Natural killer cell (primary cell): ENCODE results near the gene SH3BP1. TPM values are rescaled to one million over a fixed set of nuclear protein-coding genes. Genes with fewer than 3 reads are reported as not detected.
"Not testable (repeated sequence)": the region's sequence is repeated elsewhere in the genome, so short reads cannot be mapped to it uniquely, and the experiment has no call there.

Experiments
- ATAC-seq, 3 donors: fragments of 150-1000 bp in 2 of 3; fragments of 200-7000 bp in 1 of 3; cut with Tn5 transposase; 1 replicate in 1 of 3; 2 replicates in 2 of 3; pipeline ENCODE4 v1.10.0; 2021; ENCODE audit warnings: mild to moderate bottlenecking in 2 of 3, moderate library complexity in 2 of 3
- DNase-seq, 2 donors: peaks; one replicate each; pipeline versions ENCODE4 v3.0.0 to v3.0.0-alpha.2; 2013 to 2021; ENCODE audit warnings: mixed read lengths in 1 of 2
- H3K27ac ChIP-seq: one replicate; pipeline ENCODE4 v1.5.1; 2013; ENCODE audit warnings: mild to moderate bottlenecking, low read length
- H3K27me3 ChIP-seq: one replicate; pipeline ENCODE4 v1.6.1; 2013; ENCODE audit warnings: low read length; ENCODE audit not compliant: control insufficient read depth, insufficient read depth
- H3K36me3 ChIP-seq: one replicate; pipeline ENCODE4 v1.6.1; 2013; ENCODE audit warnings: low read length; ENCODE audit not compliant: control insufficient read depth, insufficient read depth
- H3K4me1 ChIP-seq: one replicate; pipeline ENCODE4 v1.6.1; 2013; ENCODE audit warnings: low read length; ENCODE audit not compliant: control insufficient read depth, insufficient read depth
- H3K4me3 ChIP-seq: one replicate; pipeline ENCODE4 v1.5.1; 2013; ENCODE audit warnings: low read length
- H3K9me3 ChIP-seq: one replicate; pipeline ENCODE4 v1.6.1; 2013; ENCODE audit warnings: low read length; ENCODE audit not compliant: control insufficient read depth, insufficient read depth
- H3K27ac Mint-ChIP-seq, 2 donors: one replicate each; pipeline ENCODE4 v1.8.0; 2022; ENCODE audit warnings: mild to moderate bottlenecking in 2 of 2, mixed read lengths in 2 of 2, moderate library complexity in 1 of 2
- H3K27me3 Mint-ChIP-seq, 2 donors: one replicate each; pipeline ENCODE4 v1.8.0; 2022; ENCODE audit warnings: low read depth in 2 of 2, mixed read lengths in 2 of 2
- H3K36me3 Mint-ChIP-seq: one replicate; pipeline ENCODE4 v1.8.0; 2022; ENCODE audit warnings: mixed read lengths
- H3K4me1 Mint-ChIP-seq, 2 donors: one replicate each; pipeline ENCODE4 v1.8.0; 2022; ENCODE audit warnings: mixed read lengths in 2 of 2
- H3K4me3 Mint-ChIP-seq: one replicate; pipeline ENCODE4 v1.8.0; 2022; ENCODE audit warnings: mild to moderate bottlenecking, moderate library complexity, mixed read lengths
- H3K9me3 Mint-ChIP-seq, 2 donors: one replicate each; pipeline ENCODE4 v1.8.0; 2022; ENCODE audit warnings: mixed read lengths in 2 of 2
- CTCF ChIP-seq: fragments of 200-600 bp; IDR thresholded peaks from one replicate; pipeline ENCODE4 v1.8.0; 2022; ENCODE audit warnings: antibody characterized with exemption
- WGBS: methylation state at CpG from one replicate; pipeline ENCODE4 v1.1.7; 2013; ENCODE audit warnings: missing lambda C conversion rate; ENCODE audit not compliant: insufficient coverage; 5-methylcytosine and 5-hydroxymethylcytosine counted together
- intact Hi-C: fragments of 100-400 bp; cut with micrococcal nuclease; formaldehyde crosslinking; loops from one replicate; pipeline ENCODE4 v1.14.2; 2022
- total RNA-seq, 4 donors: library from RNA; stranded (reverse); fragments of 120-200 nt in 1 of 4; gene quantifications; one replicate each; pipeline versions ENCODE4 v1.2.3 to v1.2.4, GENCODE V29; 2013 to 2022

The SH3BP1 gene
- 100 to 1,000 TPM; 163 to 189 (median 163) TPM for total RNA-seq
- total RNA-seq (2013): 80.3 TPM

DNA sequence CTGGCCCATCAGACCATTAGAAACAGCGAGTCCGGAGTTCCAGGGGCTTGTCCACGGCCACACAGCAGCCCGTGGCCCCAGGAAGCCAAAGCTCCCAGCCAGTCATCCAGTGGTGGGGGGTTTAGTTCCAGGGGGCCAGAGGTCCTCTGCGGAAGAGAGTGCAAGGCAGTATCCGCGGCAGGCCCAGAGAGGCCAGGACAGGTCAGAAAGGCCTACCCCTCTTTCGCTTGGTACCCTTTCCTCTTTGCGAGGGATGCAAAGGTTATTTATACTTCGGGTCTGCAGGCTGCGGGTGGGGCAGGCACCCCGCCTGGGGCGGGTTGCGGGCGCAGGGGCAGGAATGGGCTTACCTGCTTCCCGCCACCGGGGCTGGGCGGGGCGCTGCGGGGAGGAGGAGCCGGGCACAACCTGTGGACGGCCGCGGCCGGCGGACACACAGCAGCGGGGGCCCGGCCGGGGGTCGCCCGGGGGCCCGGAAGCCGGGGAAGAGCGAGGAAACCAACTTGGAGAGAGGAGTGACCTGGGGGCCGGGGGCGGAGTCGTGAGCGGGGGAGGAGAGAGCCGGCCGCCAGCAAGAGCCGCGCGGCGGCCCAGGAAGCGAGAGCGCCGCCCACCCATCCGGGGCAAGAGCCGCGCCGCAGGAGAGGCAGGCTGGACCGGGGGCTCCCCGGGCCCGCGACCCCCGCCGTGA lies at the start of gene SH3BP1:
SH3BP1 (plus strand) TSS at position 600 of the 691 bp plus-strand sequence. CDS start 119 bp downstream, outside the sequence.
- H3K27ac Mint-ChIP-seq: peak within 1 kb of the TSS; percentile 93 to 99
- ATAC-seq: peak; percentile 64 to 72 (median 66)
- peak within 1 kb of the TSS; percentile 83 for H3K4me3 ChIP-seq
- H3K4me3 Mint-ChIP-seq: peak within 1 kb of the TSS; percentile 98
- H3K27ac ChIP-seq: peak within 1 kb of the TSS; percentile 83
- no peak for TF ChIP-seq CTCF
- no peaks in the 10 kb centered on the region for H3K9me3 ChIP-seq
- H3K4me1 ChIP-seq: peaks cover 87% of the 10 kb centered on the region
- peak; percentile 66 to 70 for DNase-seq
- peaks cover 31% of the 10 kb centered on the region for H3K36me3 ChIP-seq
- H3K9me3 Mint-ChIP-seq: no peaks in the 10 kb centered on the region
- no peaks in the 10 kb centered on the region for H3K27me3 ChIP-seq
- H3K4me1 Mint-ChIP-seq: peaks cover 50 to 81% of the 10 kb centered on the region in 2 donors
- intact Hi-C loops: loop anchor here (2.0 to 10.0 kb wide), 3 partner anchors 16 to 206 kb away; partner anchors contain the start of genes ANKRD54, EIF3L and NOL12
- WGBS: 3% methylated on average over 57 of the region's 57 CpGs
- H3K27me3 Mint-ChIP-seq: no peaks in the 10 kb centered on the region
- H3K36me3 Mint-ChIP-seq: no peaks in the 10 kb centered on the region

DNA sequence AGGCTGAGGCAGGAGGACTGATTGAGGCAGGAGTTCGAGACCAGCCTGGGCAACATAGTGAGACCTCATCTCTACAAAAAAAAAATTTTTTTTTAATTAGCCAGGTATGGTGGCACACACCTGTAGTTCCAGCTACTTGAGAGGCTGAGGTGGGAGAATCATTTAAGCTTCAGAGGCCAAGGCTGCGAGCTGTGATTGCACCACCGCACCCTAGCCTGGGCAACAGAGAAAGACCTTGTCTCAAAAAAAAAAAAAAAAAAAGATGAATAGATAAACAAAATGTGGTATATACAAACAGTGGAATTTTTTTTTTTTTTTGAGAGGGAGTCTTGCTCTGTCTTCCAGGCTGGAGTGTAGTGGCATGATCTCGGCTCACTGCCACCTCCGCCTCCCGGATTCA lies 48.4 kb upstream of the SH3BP1 start:
- H3K27me3 ChIP-seq, H3K4me3 Mint-ChIP-seq, ATAC-seq, H3K27ac Mint-ChIP-seq, H3K9me3 ChIP-seq, DNase-seq, H3K36me3 Mint-ChIP-seq, intact Hi-C loops, H3K9me3 Mint-ChIP-seq, H3K36me3 ChIP-seq, H3K27me3 Mint-ChIP-seq, H3K27ac ChIP-seq, H3K4me3 ChIP-seq: not testable (repeated sequence)
- WGBS: 94% methylated on average over 3 of the region's 6 CpGs
- H3K4me1 Mint-ChIP-seq: peaks cover 11 to 12% of the 10 kb centered on the region in 2 donors
- peaks cover 11% of the 10 kb centered on the region for H3K4me1 ChIP-seq

DNA sequence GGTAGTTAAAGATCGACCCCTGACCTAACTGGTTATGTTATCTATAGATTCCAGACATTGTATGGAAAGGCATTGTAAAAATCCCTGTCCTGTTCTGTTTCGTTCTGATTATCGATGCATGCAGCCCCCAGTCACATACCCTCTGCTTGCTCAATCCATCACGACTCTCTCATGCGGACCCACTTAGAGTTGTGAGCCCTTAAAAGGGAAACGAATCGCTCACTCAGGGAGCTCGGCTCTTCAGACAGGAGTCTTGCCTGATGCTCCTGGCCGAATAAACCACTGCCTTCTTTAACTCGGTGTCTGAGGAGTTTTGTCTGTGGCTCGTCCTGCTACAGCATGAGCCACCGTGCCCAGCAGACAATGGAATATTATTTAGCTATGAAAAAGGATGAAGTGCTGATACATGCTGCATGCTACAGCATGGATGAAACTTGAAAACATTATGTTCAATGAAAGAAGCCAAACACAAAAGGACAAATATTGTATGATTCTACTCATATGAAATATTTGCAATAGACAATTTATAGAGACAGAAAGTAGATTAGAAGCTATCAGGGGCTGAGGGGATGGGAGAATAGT lies 47.6 kb upstream of the SH3BP1 start:
- Histone ChIP-seq H3K27ac (peak overlapping the region; percentile 12), H3K36me3 (no peaks in the 10 kb centered on the region), H3K27me3 (no peaks in the 10 kb centered on the region), H3K4me3 (peak overlapping the region; percentile 7), H3K9me3 (no peaks in the 10 kb centered on the region), H3K4me1 (peaks cover 11% of the 10 kb centered on the region)
- Mint-ChIP-seq H3K9me3 (no peaks in the 10 kb centered on the region), H3K4me1 (peaks cover 11 to 12% of the 10 kb centered on the region in 2 donors), H3K4me3 (peak overlapping the region; percentile 85), H3K36me3 (no peaks in the 10 kb centered on the region), H3K27me3 (peaks cover 0 to 3% of the 10 kb centered on the region in 2 donors), H3K27ac (peak overlapping the region; percentile 61 to 70)
- intact Hi-C loops: loop anchor here (1.0 kb wide), 2 partner anchors 16 to 53 kb away; partner anchors contain the start of gene GGA1
- TF ChIP-seq CTCF: no peak
- no peak for DNase-seq
- no peak for ATAC-seq
- WGBS: 88% methylated on average over 11 of the region's 12 CpGs

- no peaks in the 10 kb centered on the region for H3K9me3 Mint-ChIP-seq
- H3K36me3 ChIP-seq: no peaks in the 10 kb centered on the region
- intact Hi-C loops: no loop called here
- H3K27me3 Mint-ChIP-seq: no peaks in the 10 kb centered on the region
- no peak overlapping the region for H3K27ac Mint-ChIP-seq
- ATAC-seq: no peak
- H3K27me3 ChIP-seq: no peaks in the 10 kb centered on the region
- 93% methylated on average over 5 of the region's 5 CpGs for WGBS
- no peak overlapping the region for H3K4me3 ChIP-seq
- no peaks in the 10 kb centered on the region for H3K9me3 ChIP-seq
- H3K4me3 Mint-ChIP-seq: no peak overlapping the region
- no peak for TF ChIP-seq CTCF
- H3K4me1 Mint-ChIP-seq: peaks cover 11 to 12% of the 10 kb centered on the region in 2 donors
- no peak overlapping the region for H3K27ac ChIP-seq
- H3K4me1 ChIP-seq: peaks cover 11% of the 10 kb centered on the region
- no peak for DNase-seq
- H3K36me3 Mint-ChIP-seq: no peaks in the 10 kb centered on the region
Measured at GRCh38 chr22:37594237-37594636, 45.2 kb upstream of the SH3BP1 start.
